Common myeloid progenitor, CD34-positive (primary cell): ENCODE measurements around the gene HDAC8.
"Not testable (repeated sequence)": the region's sequence is repeated elsewhere in the genome, so short reads cannot be mapped to it uniquely, and the experiment has no call there.

Source experiments
- CTCF ChIA-PET: fragments of 350-600 bp; sonication (Branson Sonifier 250); formaldehyde crosslinking; loops from one replicate; lab custom pipeline; 2021; ENCODE audit warnings: antibody characterized with exemption; lab: Charles Lee
- POLR2A ChIA-PET: fragments of 350-600 bp; sonication (Branson Sonifier 250); formaldehyde crosslinking; loops from one replicate; lab custom pipeline; 2021; ENCODE audit warnings: antibody characterized with exemption; lab: Charles Lee
- DNase-seq, 3 donors: peaks; one replicate each; pipeline versions ENCODE4 v3.0.0 to v3.0.0-alpha.2; 2013
- H3K27ac ChIP-seq, 2 experiments: 1 replicate in 1 of 2; 2 replicates in 1 of 2; pipeline ENCODE4 v1.7.0; 2013; ENCODE audit warnings: inconsistent platforms in 2 of 2, low read length in 2 of 2, mild to moderate bottlenecking in 2 of 2, low read depth in 1 of 2, moderate library complexity in 1 of 2; ENCODE audit not compliant: severe bottlenecking in 2 of 2, insufficient read depth in 1 of 2, poor library complexity in 1 of 2
- H3K27me3 ChIP-seq, 5 experiments: replicated peaks in 2 of 5; 1 replicate in 3 of 5; 2 replicates in 2 of 5; pipeline versions ENCODE4 v1.6.1 to v1.7.0; 2013; ENCODE audit warnings: low read length in 4 of 5, mild to moderate bottlenecking in 2 of 5, moderate library complexity in 2 of 5, inconsistent platforms in 1 of 5; ENCODE audit not compliant: insufficient read depth in 5 of 5, control insufficient read depth in 4 of 5
- H3K36me3 ChIP-seq, 4 experiments: 1 replicate in 2 of 4; 2 replicates in 2 of 4; pipeline versions ENCODE4 v1.6.1 to v1.7.0; 2013; ENCODE audit warnings: low read length in 3 of 4, control low read depth in 1 of 4, mild to moderate bottlenecking in 1 of 4; ENCODE audit not compliant: control insufficient read depth in 4 of 4, insufficient read depth in 4 of 4
- H3K4me1 ChIP-seq, 4 experiments: 1 replicate in 3 of 4; 2 replicates in 1 of 4; pipeline versions ENCODE4 v1.6.1 to v1.7.1; 2013; ENCODE audit warnings: low read length in 3 of 4, mild to moderate bottlenecking in 3 of 4, control low read depth in 1 of 4, inconsistent platforms in 1 of 4, moderate library complexity in 1 of 4; ENCODE audit not compliant: control insufficient read depth in 4 of 4, insufficient read depth in 4 of 4; ENCODE audit errors: control extremely low read depth in 1 of 4
- H3K4me3 ChIP-seq, 7 experiments: 1 replicate in 4 of 7; 2 replicates in 3 of 7; pipeline versions ENCODE4 v1.5.1 to v1.7.0; 2013; ENCODE audit warnings: mild to moderate bottlenecking in 7 of 7, low read length in 6 of 7, moderate library complexity in 6 of 7, inconsistent platforms in 2 of 7, low read depth in 2 of 7, control low read depth in 1 of 7; ENCODE audit not compliant: insufficient read depth in 4 of 7, control insufficient read depth in 1 of 7; ENCODE audit errors: extremely low read depth in 1 of 7
- H3K9me3 ChIP-seq, 5 experiments: 1 replicate in 4 of 5; 2 replicates in 1 of 5; pipeline versions ENCODE4 v1.6.1 to v1.7.1; 2013; ENCODE audit warnings: low read length in 4 of 5, mild to moderate bottlenecking in 2 of 5, inconsistent platforms in 1 of 5, low read depth in 1 of 5, moderate library complexity in 1 of 5; ENCODE audit not compliant: control insufficient read depth in 4 of 5, insufficient read depth in 2 of 5; ENCODE audit errors: control extremely low read depth in 1 of 5
- WGBS: methylation state at CpG from one replicate; pipeline ENCODE4 v1.1.5; 2013; ENCODE audit not compliant: insufficient coverage; 5-methylcytosine and 5-hydroxymethylcytosine counted together

Gene HDAC8

DNA sequence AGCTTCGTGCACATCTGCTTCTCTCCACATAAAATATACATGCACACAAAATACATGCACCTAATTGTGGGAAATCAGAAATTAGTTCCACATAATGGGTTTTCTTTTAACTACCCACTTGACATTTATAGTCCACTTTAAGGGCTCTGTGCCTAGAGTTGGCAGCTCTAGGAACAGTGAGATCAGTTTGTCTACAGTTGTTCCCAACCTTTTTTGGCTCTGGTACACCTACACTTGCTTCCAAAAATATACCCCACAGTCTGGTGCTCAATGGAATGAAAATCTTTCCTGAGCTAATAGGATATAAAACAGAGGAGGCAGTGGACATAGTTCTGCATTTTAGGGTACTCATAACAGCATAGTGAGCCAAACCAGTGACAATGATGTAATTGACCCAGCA lies 36.1 kb downstream of the HDAC8 start:
- no CpG with 5 or more reads among the region's 1 CpG for WGBS
- no peaks in the 10 kb centered on the region for H3K9me3 ChIP-seq
- no peak overlapping the region for H3K27ac ChIP-seq
- H3K4me3 ChIP-seq, result no peak overlapping the region
- no peaks in the 10 kb centered on the region for H3K4me1 ChIP-seq
- no peak for DNase-seq
- POLR2A ChIA-PET, result no interaction called here
- CTCF ChIA-PET, result interaction anchor here (0.9 to 4.4 kb wide), 5 partner anchors 8 to 290 kb away, joined by 4 to 24 read pairs (median 5); no protein-coding TSS in a partner anchor
- H3K36me3 ChIP-seq, result peaks cover 0 to 3% (median 1%) of the 10 kb centered on the region in 4 experiments
- H3K27me3 ChIP-seq, result no peaks in the 10 kb centered on the region

DNA sequence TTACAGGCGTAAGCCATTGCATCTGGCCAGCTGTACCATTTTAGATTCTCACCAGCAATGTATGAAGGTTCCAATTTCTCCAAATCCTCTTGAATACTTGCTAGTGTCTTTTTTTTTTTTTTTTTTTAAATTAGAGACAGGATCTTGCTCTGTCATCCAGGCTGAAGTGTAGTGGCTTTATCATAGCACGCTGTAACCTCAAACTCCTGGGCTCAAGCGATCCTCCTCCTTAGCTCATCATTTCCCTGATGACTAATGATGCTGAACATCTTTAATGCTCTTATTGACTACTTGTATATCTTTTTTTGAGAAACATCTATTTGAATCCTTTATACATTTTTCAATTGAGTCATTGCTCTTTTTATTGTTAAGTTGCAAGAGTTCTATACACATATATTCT lies 40.3 kb downstream of the HDAC8 start:
- Histone ChIP-seq H3K36me3 (peaks cover 0 to 2% (median 0%) of the 10 kb centered on the region in 4 experiments), H3K4me3 (no peak overlapping the region), H3K4me1 (peaks cover 0 to 11% (median 6%) of the 10 kb centered on the region in 4 experiments), H3K27me3 (no peaks in the 10 kb centered on the region), H3K27ac (no peak overlapping the region), H3K9me3 (no peaks in the 10 kb centered on the region)
- CTCF ChIA-PET, result no interaction called here
- peak; percentile 10 to 58 (median 52) for DNase-seq
- 83% methylated on average over 1 of the region's 3 CpGs for WGBS
- POLR2A ChIA-PET, result no interaction called here

DNA sequence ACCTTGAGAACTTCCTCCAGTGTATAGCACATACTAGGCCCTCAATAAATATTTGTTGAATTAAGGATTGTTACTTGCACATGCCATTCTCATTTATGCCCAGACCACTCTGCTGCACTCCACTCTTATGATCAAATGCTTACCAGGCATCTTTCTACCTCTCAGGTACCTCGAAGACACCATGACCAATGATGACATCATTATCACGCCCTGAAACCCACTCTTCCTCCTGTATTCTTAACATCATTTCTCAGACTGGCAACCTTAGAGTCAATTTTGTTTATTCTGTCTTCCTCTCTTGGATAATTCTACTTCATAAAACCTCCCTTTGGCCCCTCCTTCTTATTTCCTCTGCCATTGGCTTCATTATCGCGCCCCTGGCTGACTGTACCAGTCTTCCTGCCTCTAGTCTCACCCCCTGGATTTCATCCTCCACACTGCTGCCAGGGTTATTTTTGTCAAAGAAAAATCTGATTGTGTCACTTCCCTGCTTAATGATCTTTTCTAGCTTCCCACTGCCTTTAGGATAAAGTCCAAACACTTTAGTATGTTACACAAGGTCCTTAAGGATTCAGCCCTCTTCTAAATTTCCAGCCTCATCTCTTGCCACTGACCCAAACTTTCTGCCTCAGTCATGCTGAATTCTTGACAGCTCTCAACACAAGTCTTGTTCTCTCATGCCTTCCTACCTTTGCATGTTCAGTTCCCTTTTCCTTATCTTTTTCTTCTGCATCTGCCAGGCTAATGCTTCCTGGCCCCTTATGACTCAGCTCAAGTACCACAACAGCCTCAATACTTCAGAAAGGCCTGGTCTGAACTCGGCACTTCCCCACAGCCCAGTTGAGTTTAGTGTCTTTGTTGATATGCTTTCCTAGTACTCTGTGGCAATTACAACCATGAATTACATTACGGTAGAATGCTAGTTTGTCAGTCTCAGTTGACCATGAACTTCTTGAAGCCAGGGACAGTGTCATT lies 45.8 kb downstream of the HDAC8 start:
- ChIA-PET CTCF (no interaction called here), POLR2A (no interaction called here)
- Histone ChIP-seq H3K27ac (peak overlapping the region; percentile 3 to 70), H3K4me1 (peaks cover 5 to 27% (median 13%) of the 10 kb centered on the region in 4 experiments), H3K36me3 (no peaks in the 10 kb centered on the region), H3K9me3 (no peaks in the 10 kb centered on the region), H3K4me3 (peak overlapping the region in 1 of 7 experiments; percentile 5), H3K27me3 (no peaks in the 10 kb centered on the region)
- DNase-seq, result peak; percentile 73 to 95 (median 90)
- 54% methylated on average over 5 of the region's 6 CpGs for WGBS

DNA sequence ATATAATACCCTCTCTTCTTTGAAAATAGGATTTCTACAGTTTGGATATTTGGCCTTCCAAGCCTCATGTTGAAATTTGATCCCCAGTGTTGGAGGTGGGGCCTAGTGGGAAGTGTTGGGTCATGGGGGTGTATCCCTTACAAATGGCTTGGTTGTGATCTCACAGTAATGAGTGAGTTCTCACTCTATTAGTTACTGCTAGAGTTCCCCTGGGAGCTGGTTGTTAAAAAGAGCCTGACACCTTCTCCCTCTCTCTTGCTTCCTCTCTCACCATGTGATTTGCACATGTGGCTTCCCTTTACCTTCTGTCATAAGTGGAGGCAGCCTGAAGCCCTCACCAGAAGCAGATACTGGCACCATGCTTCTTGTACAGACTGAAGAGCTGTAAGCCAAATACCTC lies 73.9 kb downstream of the HDAC8 start:
- Histone ChIP-seq H3K36me3 (peaks cover 0 to 2% (median under 1%) of the 10 kb centered on the region in 4 experiments), H3K27ac (no peak overlapping the region), H3K4me3 (no peak overlapping the region), H3K9me3 (peaks cover 0 to 2% (median 0%) of the 10 kb centered on the region in 5 experiments), H3K27me3 (peaks cover 0 to 2% (median 0%) of the 10 kb centered on the region in 5 experiments), H3K4me1 (no peaks in the 10 kb centered on the region)
- ChIA-PET POLR2A (no interaction called here), CTCF (no interaction called here)
- DNase-seq, result no peak

DNA sequence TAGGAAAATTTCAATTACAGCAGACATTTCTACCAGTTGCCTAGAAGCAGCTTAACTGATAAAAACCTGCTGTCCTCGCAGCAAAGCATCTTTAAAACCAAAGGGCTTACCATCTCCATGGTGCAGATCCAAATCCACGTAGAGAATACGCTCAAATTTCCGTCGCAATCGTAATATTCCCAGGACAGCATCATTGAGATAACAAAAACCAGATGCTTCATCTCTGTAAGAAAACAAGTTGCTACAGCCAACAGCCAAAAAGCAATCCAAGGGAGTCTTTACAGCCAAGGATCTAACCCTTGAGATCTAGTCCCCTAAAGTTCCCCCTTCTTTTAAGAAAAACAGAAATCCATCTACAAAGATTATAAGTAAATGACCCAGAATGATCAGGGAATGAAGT lies 77.6 kb downstream of the HDAC8 start:
- CTCF ChIA-PET, result no interaction called here
- peaks cover 0 to 5% (median 1%) of the 10 kb centered on the region in 4 experiments for H3K36me3 ChIP-seq
- POLR2A ChIA-PET, result no interaction called here

DNA sequence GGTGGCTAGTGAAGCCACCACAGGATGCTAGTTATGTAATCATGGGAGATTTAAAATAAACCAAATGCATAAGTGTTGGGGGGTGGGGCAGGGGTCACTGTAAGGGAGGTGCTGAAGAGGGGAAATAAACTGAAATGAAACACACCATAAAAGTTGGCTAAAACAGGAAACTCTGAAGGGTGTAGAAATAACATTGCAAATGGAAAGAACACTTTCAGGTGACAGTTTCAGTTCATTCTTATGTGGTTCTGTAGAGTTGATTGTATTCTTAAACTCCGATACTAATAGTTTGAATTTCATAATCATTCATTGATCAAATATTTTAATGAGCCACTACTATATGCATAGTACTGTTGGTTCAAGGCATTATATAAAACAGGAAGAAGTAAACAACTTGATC lies 80.1 kb downstream of the HDAC8 start:
- no peak overlapping the region for H3K4me3 ChIP-seq
- no peaks in the 10 kb centered on the region for H3K27me3 ChIP-seq
- H3K4me1 ChIP-seq, result no peaks in the 10 kb centered on the region
- ChIA-PET POLR2A (no interaction called here), CTCF (no interaction called here)
- DNase-seq, result no peak
- peaks cover 0 to 8% (median 3%) of the 10 kb centered on the region in 4 experiments for H3K36me3 ChIP-seq
- no CpG with 5 or more reads among the region's 1 CpG for WGBS
- H3K9me3 ChIP-seq, result no peaks in the 10 kb centered on the region
- H3K27ac ChIP-seq, result no peak overlapping the region

More for the DNA sequence above, 77.6 kb downstream of the HDAC8 start:
- no peak for DNase-seq
- no peaks in the 10 kb centered on the region for H3K27me3 ChIP-seq
- no peak overlapping the region for H3K4me3 ChIP-seq
- H3K4me1 ChIP-seq, result no peaks in the 10 kb centered on the region
- H3K27ac ChIP-seq, result no peak overlapping the region
- H3K9me3 ChIP-seq, result peaks cover 0 to 2% (median 0%) of the 10 kb centered on the region in 5 experiments
- WGBS, result 87% methylated on average over 6 of the region's 6 CpGs

DNA sequence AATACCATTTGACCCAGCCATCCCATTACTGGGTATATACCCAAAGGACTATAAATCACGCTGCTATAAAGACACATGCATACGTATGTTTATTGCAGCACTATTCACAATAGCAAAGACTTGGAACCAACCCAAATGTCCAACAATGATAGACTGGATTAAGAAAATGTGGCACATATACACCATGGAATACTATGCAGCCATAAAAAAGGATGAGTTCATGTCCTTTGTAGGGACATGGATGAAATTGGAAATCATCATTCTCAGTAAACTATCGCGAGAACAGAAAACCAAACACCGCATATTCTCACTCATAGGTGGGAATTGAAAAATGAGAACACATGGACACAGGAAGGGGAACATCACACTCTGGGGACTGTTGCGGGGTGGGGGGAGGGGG lies 82.4 kb downstream of the HDAC8 start:
- H3K27me3 ChIP-seq, H3K9me3 ChIP-seq, H3K4me3 ChIP-seq, DNase-seq, POLR2A ChIA-PET, H3K27ac ChIP-seq, CTCF ChIA-PET, H3K4me1 ChIP-seq: not testable (repeated sequence)
- WGBS, result no CpG with 5 or more reads among the region's 6 CpGs
- peaks cover 0 to 16% (median 4%) of the 10 kb centered on the region in 4 experiments for H3K36me3 ChIP-seq
